Brain microvascular endothelial cell (primary cell): ENCODE results near the gene MCC.
A peak's percentile ranks its signal among the peaks of the same experiment; 100 is the strongest.

Experiments used
- DNase-seq: peaks from one replicate; pipeline ENCODE4 v3.0.0-alpha.2; 2020
- H3K27ac ChIP-seq: fragments of 250-450 bp; sonication (Bioruptor Pico); 2 replicates; pipeline ENCODE4 v1.5.1; 2020; ENCODE audit warnings: mild to moderate bottlenecking, moderate library complexity
- H3K27me3 ChIP-seq: fragments of 250-450 bp; sonication (Bioruptor Pico); replicated peaks from 2 replicates; pipeline ENCODE4 v1.5.1; 2020; ENCODE audit warnings: mild to moderate bottlenecking
- H3K36me3 ChIP-seq: fragments of 250-450 bp; sonication (Bioruptor Pico); replicated peaks from 2 replicates; pipeline ENCODE4 v1.5.1; 2020; ENCODE audit warnings: mild to moderate bottlenecking
- H3K4me3 ChIP-seq: 2 replicates; pipeline ENCODE4 v1.5.1; 2011; ENCODE audit warnings: low read depth, mild to moderate bottlenecking, control low read depth, low read length, moderate library complexity
- CTCF ChIP-seq: IDR thresholded peaks from 2 replicates; pipeline ENCODE4 v1.5.1; 2011; ENCODE audit warnings: low read depth, mild to moderate bottlenecking, moderate library complexity, low read length, control low read depth, inconsistent platforms; ENCODE audit errors: missing control alignments
- in situ Hi-C: cut with HindIII; loops from 2 replicates; pipeline ENCODE4 v1.10.0; 2017; ENCODE audit warnings: low sequenced_read_pairs, low pct_ligation_motif_present

The MCC gene

DNA sequence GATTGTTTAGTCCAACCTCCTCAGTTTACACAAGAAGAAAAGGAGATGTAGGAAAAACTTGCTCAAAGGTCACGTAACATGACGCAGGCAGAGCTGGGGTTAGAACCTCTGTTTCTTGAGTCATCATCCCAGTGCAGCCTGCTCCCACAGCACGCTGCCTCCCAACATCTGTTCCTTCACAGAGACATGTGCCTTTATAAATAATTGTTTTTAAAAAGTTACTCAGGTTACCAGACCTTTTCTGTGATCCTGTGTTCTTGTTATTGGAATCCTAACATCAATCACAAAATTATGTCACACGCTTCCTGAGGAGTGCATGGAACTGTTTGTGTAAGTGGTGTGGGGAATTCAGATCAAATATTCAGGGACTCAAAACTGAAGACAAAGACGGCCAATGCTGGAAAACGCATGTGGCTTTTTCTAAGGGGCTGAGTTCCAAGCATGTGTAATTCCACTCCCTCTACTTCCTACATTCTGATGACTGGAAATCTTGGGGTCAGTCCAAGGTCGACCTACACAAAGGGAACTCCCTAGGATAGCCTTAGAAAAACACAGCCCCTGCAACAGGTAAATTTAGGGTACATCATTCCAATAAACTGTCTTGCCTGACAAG lies 237.8 kb downstream of the MCC start:
- Histone ChIP-seq H3K27me3 (no peaks in the 10 kb centered on the region), H3K27ac (peak overlapping the region; percentile 96), H3K36me3 (no peaks in the 10 kb centered on the region), H3K4me3 (no peak overlapping the region)
- in situ Hi-C loops, result no loop called here
- TF ChIP-seq CTCF, result no peak
- DNase-seq, result peak; percentile 91

- peak; percentile 71 for DNase-seq
- Histone ChIP-seq H3K36me3 (no peaks in the 10 kb centered on the region), H3K27ac (peak overlapping the region; percentile 96), H3K4me3 (no peak overlapping the region), H3K27me3 (no peaks in the 10 kb centered on the region)
- TF ChIP-seq CTCF, result no peak
- in situ Hi-C loops, result no loop called here
These were observed 239.0 kb downstream of the MCC start for GRCh38 chr5:113249206-113249605.

DNA sequence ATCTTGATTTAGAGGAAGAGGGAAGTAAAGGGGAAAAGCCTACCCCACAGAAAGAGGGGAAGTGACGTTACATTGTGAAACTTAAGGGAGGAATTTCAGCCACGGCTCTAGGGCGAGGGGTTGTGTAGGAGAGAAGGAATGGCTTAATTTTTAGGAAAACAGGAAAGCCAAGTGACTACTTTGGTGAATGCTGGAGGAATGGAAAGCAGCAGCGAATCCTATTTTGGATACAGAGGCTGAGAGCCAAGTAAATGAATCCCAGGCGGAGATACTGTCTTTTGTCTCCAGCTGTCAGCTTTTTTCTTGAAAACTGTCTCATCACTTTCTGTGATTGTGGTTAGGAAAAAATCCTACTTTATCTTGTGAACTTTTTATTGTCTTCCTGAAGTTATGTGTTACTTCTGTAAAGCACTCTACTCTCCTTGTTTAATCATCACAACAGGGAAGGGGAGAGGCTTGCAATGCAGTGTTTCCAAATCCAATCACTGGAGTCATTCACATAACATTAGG lies 241.8 kb downstream of the MCC start:
- H3K4me3 ChIP-seq, result no peak overlapping the region
- in situ Hi-C loops, result no loop called here
- H3K27me3 ChIP-seq, result no peaks in the 10 kb centered on the region
- peak; percentile 31 for DNase-seq
- TF ChIP-seq CTCF, result no peak
- peak overlapping the region; percentile 72 for H3K27ac ChIP-seq
- H3K36me3 ChIP-seq, result no peaks in the 10 kb centered on the region

- in situ Hi-C loops, result no loop called here
- H3K36me3 ChIP-seq, result no peaks in the 10 kb centered on the region
- no peak for TF ChIP-seq CTCF
- H3K27ac ChIP-seq, result peak overlapping the region; percentile 72
- no peak overlapping the region for H3K4me3 ChIP-seq
- H3K27me3 ChIP-seq, result no peaks in the 10 kb centered on the region
- DNase-seq, result no peak
These were observed 242.6 kb downstream of the MCC start for GRCh38 chr5:113245427-113246225.

DNA sequence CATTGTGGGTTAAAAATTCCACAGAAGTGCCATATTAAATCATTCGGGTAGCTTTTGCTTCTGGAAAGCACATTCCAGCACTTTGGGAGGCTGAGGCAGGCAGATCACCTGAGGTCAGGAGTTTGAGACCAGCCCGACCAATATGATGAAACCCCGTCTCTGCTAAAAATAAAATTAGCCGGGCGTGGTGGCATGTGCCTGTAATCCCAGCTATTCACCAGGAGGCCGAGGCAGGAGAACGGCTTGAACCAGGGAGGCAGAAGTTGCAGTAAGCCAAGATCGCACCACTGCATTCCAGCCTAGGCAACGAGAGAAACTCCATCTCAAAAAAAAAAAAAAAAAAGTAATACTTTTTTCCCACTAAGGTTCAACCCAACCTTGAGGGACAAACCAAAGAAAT lies 243.3 kb downstream of the MCC start:
- no peaks in the 10 kb centered on the region for H3K27me3 ChIP-seq
- no peak overlapping the region for H3K27ac ChIP-seq
- no peak for TF ChIP-seq CTCF
- no peak overlapping the region for H3K4me3 ChIP-seq
- DNase-seq, result no peak
- H3K36me3 ChIP-seq, result no peaks in the 10 kb centered on the region
- in situ Hi-C loops, result no loop called here
